Fibroblast of mammary gland (primary cell): Measurements from ENCODE around the gene ICAM5.

Source experiments
- DNase-seq: peaks from one replicate; pipeline ENCODE4 v3.0.0-alpha.2; 2010; ENCODE audit warnings: low read depth
- H3K4me3 ChIP-seq: 2 replicates; pipeline ENCODE4 v1.5.1; 2011; ENCODE audit warnings: low read depth, mild to moderate bottlenecking, low read length, moderate library complexity; ENCODE audit not compliant: control insufficient read depth
- TF ChIP-seq, protein P1 (sequence below): conservative IDR thresholded peaks from 2 replicates; pipeline ENCODE4 v1.5.1; 2011; ENCODE audit warnings: low read depth, low read length, inconsistent platforms; ENCODE audit not compliant: control insufficient read depth, insufficient read depth

Gene ICAM5

DNA sequence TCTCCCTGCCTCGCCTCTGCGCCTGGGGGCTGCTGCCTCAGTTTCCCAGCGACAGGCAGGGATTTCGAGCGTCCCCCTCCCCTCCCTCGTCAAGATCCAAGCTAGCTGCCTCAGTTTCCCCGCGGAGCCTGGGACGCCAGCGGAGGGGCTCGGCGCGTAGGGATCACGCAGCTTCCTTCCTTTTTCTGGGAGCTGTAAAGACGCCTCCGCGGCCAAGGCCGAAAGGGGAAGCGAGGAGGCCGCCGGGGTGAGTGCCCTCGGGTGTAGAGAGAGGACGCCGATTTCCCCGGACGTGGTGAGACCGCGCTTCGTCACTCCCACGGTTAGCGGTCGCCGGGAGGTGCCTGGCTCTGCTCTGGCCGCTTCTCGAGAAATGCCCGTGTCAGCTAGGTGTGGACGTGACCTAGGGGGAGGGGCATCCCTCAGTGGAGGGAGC, 19.6 kb upstream of the ICAM5 start:
- peak overlapping the region; percentile 24 for H3K4me3 ChIP-seq
- DNase-seq = no peak
- TF ChIP-seq, protein P1, sequence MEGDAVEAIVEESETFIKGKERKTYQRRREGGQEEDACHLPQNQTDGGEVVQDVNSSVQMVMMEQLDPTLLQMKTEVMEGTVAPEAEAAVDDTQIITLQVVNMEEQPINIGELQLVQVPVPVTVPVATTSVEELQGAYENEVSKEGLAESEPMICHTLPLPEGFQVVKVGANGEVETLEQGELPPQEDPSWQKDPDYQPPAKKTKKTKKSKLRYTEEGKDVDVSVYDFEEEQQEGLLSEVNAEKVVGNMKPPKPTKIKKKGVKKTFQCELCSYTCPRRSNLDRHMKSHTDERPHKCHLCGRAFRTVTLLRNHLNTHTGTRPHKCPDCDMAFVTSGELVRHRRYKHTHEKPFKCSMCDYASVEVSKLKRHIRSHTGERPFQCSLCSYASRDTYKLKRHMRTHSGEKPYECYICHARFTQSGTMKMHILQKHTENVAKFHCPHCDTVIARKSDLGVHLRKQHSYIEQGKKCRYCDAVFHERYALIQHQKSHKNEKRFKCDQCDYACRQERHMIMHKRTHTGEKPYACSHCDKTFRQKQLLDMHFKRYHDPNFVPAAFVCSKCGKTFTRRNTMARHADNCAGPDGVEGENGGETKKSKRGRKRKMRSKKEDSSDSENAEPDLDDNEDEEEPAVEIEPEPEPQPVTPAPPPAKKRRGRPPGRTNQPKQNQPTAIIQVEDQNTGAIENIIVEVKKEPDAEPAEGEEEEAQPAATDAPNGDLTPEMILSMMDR = no peak

DNA sequence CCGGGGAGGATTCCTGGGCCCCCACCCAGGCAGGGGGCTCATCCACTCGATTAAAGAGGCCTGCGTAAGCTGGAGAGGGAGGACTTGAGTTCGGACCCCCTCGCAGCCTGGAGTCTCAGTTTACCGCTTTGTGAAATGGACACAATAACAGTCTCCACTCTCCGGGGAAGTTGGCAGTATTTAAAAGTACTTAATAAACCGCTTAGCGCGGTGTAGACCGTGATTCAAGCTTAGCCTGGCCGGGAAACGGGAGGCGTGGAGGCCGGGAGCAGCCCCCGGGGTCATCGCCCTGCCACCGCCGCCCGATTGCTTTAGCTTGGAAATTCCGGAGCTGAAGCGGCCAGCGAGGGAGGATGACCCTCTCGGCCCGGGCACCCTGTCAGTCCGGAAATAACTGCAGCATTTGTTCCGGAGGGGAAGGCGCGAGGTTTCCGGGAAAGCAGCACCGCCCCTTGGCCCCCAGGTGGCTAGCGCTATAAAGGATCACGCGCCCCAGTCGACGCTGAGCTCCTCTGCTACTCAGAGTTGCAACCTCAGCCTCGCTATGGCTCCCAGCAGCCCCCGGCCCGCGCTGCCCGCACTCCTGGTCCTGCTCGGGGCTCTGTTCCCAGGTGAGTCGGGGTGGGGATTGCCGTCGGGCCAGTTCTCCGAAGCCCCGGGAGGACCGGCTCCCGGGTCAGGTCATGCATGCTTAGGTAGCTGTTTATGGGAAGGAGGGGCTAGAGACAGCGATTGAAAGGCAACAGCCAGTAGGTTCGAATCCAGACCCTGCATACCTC, 18.9 kb upstream of the ICAM5 start, which contains the start of gene ICAM1:
Gene ICAM1 (plus strand): TSS at position 505 of the 779 bp plus-strand sequence. CDS start 40 bp downstream, at position 545.
- DNase-seq = peak; percentile 35
- H3K4me3 ChIP-seq = peak within 1 kb of the TSS; percentile 29

DNA sequence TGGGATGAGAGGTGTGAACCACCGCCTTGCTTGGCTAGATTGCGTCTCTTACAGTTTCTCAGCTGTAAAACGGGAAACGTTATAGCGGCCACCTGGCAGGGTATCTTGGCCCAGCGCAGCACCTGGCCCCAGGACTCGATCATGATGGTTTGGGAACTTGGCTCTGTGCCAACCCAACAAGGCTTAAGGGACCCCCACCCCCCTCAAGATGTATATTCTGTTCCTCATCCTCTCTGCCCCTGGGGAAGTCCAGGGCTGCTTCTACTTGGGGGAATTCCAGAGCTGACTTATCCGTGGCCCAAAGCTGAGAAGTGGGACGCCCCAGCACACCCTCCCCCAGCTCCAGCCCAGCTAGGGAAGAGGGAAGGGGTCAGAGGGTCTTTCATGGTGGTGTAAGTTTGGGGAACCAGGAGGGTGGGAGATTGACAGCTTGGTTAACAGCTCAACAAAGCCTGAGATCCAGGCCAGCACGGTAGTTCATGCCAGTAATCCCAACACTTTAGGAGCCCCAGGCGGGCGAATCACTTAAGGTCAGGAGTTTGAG, 18.1 kb upstream of the ICAM5 start:
- TF ChIP-seq, protein P1 = no peak
- H3K4me3 ChIP-seq = no peak overlapping the region
- no peak for DNase-seq

More for the DNA sequence above, 18.9 kb upstream of the ICAM5 start, which contains the start of gene ICAM1:
- TF ChIP-seq, protein P1 = no peak

DNA sequence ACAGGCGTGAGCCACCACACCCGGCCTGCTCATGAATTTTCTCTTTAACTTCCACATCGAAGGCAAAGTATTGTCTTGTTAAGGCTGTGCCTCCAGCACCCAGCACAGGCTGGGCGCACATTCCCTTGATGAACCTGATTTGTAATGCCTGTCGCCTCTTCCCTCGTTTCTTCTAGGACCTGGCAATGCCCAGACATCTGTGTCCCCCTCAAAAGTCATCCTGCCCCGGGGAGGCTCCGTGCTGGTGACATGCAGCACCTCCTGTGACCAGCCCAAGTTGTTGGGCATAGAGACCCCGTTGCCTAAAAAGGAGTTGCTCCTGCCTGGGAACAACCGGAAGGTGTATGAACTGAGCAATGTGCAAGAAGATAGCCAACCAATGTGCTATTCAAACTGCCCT, 15.2 kb upstream of the ICAM5 start:
- no peak overlapping the region for H3K4me3 ChIP-seq
- no peak for DNase-seq
- TF ChIP-seq, protein P1 = no peak

DNA sequence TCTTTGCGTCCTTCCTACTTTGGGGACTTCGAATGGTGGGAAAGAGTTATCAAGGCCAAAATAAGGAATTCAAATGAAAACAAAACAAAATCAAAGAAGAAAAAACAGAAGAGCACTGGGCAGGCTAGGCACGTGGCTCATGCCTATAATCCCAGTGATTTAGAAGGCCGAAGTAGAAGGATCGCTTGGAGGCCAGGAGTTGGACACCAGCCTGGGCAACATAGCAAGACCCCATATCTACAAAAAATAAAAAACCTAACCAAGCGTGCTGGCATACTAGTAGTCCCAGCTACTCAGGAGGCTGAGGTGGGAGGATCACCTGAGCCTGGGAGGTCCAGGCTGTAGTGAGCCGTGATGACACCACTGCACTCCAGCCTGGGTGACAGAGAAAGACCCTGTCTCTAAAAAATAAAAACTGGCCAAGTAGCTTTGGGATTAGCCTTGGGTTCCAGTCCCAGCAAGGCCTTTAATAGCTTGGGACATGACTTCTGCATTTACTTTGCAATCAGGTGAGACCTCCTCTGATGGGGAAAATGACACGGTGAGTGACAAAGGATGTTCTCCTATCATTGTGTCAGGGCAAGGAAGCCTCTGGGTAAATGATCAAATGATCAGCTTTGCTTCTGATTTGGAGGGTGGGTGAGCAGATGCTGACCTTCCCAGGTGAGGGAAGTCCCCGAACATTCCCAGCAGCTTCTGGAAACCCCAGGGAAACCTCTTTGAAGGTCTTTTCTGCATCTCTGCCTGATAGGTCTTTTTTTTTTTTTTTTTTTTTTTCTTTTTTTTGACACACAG, 11.8 kb upstream of the ICAM5 start:
- TF ChIP-seq, protein P1 = no peak
- DNase-seq = no peak
- no peak overlapping the region for H3K4me3 ChIP-seq

DNA sequence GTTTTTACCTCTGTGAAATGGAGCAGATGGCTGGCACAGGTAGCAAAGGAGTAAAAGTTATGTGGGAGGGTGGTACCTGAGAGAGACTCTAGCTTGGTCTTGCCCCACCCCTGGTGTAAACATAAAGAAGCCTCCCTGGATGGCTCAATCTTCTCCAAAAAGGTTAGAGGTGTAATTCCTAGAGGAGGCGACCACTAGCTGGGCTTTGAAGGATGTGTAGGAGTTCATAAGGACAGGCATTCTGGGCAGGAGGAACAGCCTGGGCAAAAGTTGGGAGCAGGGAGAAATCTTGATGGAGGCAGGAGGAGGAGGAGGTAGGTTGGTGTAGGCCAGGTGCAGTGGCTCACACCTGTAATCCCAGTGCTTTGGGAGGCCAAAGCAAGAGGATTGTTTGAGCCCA, 10.8 kb upstream of the ICAM5 start:
- DNase-seq = no peak
- no peak overlapping the region for H3K4me3 ChIP-seq
- TF ChIP-seq, protein P1 = no peak
